Smooth muscle cell (in vitro differentiated cells): ENCODE data around the gene IFT81. TPM values are rescaled to one million over a fixed set of nuclear protein-coding genes. Genes with fewer than 3 reads are reported as not detected.

Experiments used
- DNase-seq: peaks from one replicate; lab custom pipeline; 2025; ENCODE audit not compliant: unreplicated experiment; lab: John Stamatoyannopoulos, UW
- H2AFZ ChIP-seq: fragments of 200-600 bp; sonication (generic); 2 replicates; pipeline ENCODE4 v1.6.0; 2016; ENCODE audit warnings: antibody characterized with exemption, low read depth, mild to moderate bottlenecking
- H3F3A ChIP-seq: fragments of 200-600 bp; sonication (generic); 2 replicates; pipeline ENCODE4 v1.6.0; 2017; ENCODE audit warnings: antibody characterized with exemption, low read depth
- H3K27ac ChIP-seq: fragments of 200-600 bp; sonication (generic); 2 replicates; pipeline ENCODE4 v1.5.1; 2016; ENCODE audit warnings: low read depth, mild to moderate bottlenecking
- H3K27me3 ChIP-seq: fragments of 200-600 bp; sonication (generic); 2 replicates; pipeline ENCODE4 v1.6.1; 2016; ENCODE audit warnings: low read depth, mild to moderate bottlenecking
- H3K36me3 ChIP-seq: fragments of 200-600 bp; sonication (generic); 2 replicates; pipeline ENCODE4 v1.5.1; 2016; ENCODE audit warnings: low read depth
- H3K4me1 ChIP-seq: fragments of 200-600 bp; sonication (generic); 2 replicates; pipeline ENCODE4 v1.5.1; 2016; ENCODE audit warnings: low read depth
- H3K4me2 ChIP-seq: fragments of 200-600 bp; sonication (generic); 2 replicates; pipeline ENCODE4 v1.6.0; 2016; ENCODE audit warnings: mild to moderate bottlenecking
- H3K4me3 ChIP-seq: fragments of 200-600 bp; sonication (generic); 2 replicates; pipeline ENCODE4 v1.5.1; 2016; ENCODE audit warnings: mild to moderate bottlenecking
- H3K79me2 ChIP-seq: fragments of 200-600 bp; sonication (generic); 2 replicates; pipeline ENCODE4 v1.6.0; 2016; ENCODE audit warnings: low read depth, mild to moderate bottlenecking
- H3K9ac ChIP-seq: fragments of 200-600 bp; sonication (generic); 2 replicates; pipeline ENCODE4 v1.6.0; 2016; ENCODE audit warnings: low read depth
- H3K9me3 ChIP-seq: fragments of 200-600 bp; sonication (generic); replicated peaks from 2 replicates; pipeline ENCODE4 v1.5.1; 2016; ENCODE audit warnings: low read depth
- H4K20me1 ChIP-seq: fragments of 200-600 bp; sonication (generic); 2 replicates; pipeline ENCODE4 v1.6.0; 2016; ENCODE audit warnings: low read depth
- CTCF ChIP-seq: fragments of 200-600 bp; sonication (generic); IDR thresholded peaks from 2 replicates; pipeline ENCODE4 v1.5.1; 2017; ENCODE audit warnings: borderline replicate concordance, mild to moderate bottlenecking, antibody characterized with exemption; ENCODE audit not compliant: insufficient read depth, poor library complexity, severe bottlenecking
- WGBS: methylation state at CpG from one replicate; pipeline ENCODE4 v1.1.7; 2016; ENCODE audit warnings: low lambda C conversion rate; 5-methylcytosine and 5-hydroxymethylcytosine counted together
- polyA plus RNA-seq: library from polyadenylated mRNA; unstranded; fragments of >200 nt; fragmentation: Nextera tagmentation; extraction: Ambion mirVana; gene quantifications from 2 replicates; pipeline ENCODE4 v1.2.1, GENCODE V29; 2016
- total RNA-seq: library from RNA; depleted of rRNA; stranded (reverse); fragments of >200 nt; gene quantifications from 2 replicates; pipeline ENCODE4 v1.2.3, GENCODE V29; 2014

Gene IFT81
- total and polyA plus RNA-seq, 2 experiments from 2014 or later: 9.1 to 11.0 TPM

DNA sequence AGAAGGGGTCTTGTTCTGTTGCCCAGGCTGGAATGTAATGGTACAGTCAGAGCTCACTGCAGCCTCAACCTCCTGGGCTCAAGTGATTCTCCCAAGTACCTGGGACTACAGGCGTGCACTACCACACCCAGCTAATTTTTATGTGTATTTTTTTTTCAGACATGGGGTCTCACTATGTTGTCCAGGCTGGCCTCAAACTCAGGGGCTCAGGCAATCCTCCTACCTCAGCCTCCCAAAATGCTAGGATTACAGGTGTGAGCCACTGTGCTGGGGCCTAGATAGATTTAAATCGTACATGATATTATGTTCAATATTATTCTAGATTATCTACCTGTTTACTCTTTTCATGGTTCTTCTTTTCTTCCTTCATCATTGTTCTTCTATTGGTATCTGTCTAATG is 61.5 kb downstream of the IFT81 start:
- Histone ChIP-seq H3K9ac (no peak overlapping the region), H3K4me3 (no peak overlapping the region), H3K9me3 (peaks cover 12% of the 10 kb centered on the region), H3F3A (no peaks in the 10 kb centered on the region), H3K36me3 (peaks cover 7% of the 10 kb centered on the region), H3K27me3 (no peaks in the 10 kb centered on the region), H3K27ac (no peak overlapping the region), H2AFZ (no peak overlapping the region), H4K20me1 (no peaks in the 10 kb centered on the region), H3K4me2 (no peak overlapping the region), H3K79me2 (no peaks in the 10 kb centered on the region), H3K4me1 (no peaks in the 10 kb centered on the region)
- TF ChIP-seq CTCF: no peak
- WGBS: 100% methylated on average over 2 of the region's 2 CpGs
- DNase-seq: no peak

DNA sequence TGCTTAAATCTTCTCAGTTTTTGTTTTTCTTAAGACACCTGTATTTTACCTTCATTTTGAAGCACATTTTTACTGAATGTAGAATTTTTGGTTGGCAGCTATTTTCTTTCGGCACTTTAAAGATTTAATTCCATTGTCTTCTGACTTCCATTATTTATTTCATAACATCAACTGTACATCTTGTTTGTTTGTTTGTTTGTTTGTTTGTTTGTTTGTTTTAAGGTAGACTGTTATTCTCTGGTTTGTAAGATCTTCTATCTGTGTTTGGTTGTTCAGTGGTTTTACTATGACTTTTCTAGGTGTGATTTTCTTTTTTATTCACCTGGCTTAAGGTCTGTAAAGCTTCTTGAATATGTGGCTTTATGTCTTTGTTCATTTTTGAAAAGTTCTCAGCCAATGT is 61.9 kb downstream of the IFT81 start:
- no peaks in the 10 kb centered on the region for H3K79me2 ChIP-seq
- 100% methylated on average over 1 of the region's 1 CpG for WGBS
- no peak overlapping the region for H3K9ac ChIP-seq
- DNase-seq: no peak
- peaks cover 7% of the 10 kb centered on the region for H3K36me3 ChIP-seq
- H3K4me1 ChIP-seq: no peaks in the 10 kb centered on the region
- H3K27me3 ChIP-seq: no peaks in the 10 kb centered on the region
- no peak overlapping the region for H2AFZ ChIP-seq
- H3K27ac ChIP-seq: no peak overlapping the region
- no peak overlapping the region for H3K4me3 ChIP-seq
- H3K9me3 ChIP-seq: peaks cover 12% of the 10 kb centered on the region
- no peaks in the 10 kb centered on the region for H3F3A ChIP-seq
- H4K20me1 ChIP-seq: no peaks in the 10 kb centered on the region
- TF ChIP-seq CTCF: no peak
- H3K4me2 ChIP-seq: no peak overlapping the region

GRCh38 chr12:110193196-110193595 is 69.0 kb downstream of the IFT81 start:
- WGBS: 97% methylated on average over 1 of the region's 1 CpG
- Histone ChIP-seq H3K36me3 (peaks cover 5% of the 10 kb centered on the region), H3K4me1 (no peaks in the 10 kb centered on the region), H3K9ac (no peak overlapping the region), H3F3A (no peaks in the 10 kb centered on the region), H3K27ac (no peak overlapping the region), H3K79me2 (no peaks in the 10 kb centered on the region), H3K27me3 (no peaks in the 10 kb centered on the region), H2AFZ (no peak overlapping the region), H3K4me2 (no peak overlapping the region), H4K20me1 (no peaks in the 10 kb centered on the region), H3K4me3 (no peak overlapping the region), H3K9me3 (no peaks in the 10 kb centered on the region)
- TF ChIP-seq CTCF: no peak
- no peak for DNase-seq

GRCh38 chr12:110197003-110197402 is 72.8 kb downstream of the IFT81 start:
- H3K36me3 ChIP-seq: peaks cover 5% of the 10 kb centered on the region
- TF ChIP-seq CTCF: no peak
- H2AFZ ChIP-seq: no peak overlapping the region
- no peak overlapping the region for H3K9ac ChIP-seq
- no peak for DNase-seq
- H4K20me1 ChIP-seq: no peaks in the 10 kb centered on the region
- no peak overlapping the region for H3K4me2 ChIP-seq
- H3K79me2 ChIP-seq: no peaks in the 10 kb centered on the region
- no peak overlapping the region for H3K27ac ChIP-seq
- no peaks in the 10 kb centered on the region for H3K9me3 ChIP-seq
- no peak overlapping the region for H3K4me3 ChIP-seq
- WGBS: 93% methylated on average over 2 of the region's 2 CpGs
- no peaks in the 10 kb centered on the region for H3F3A ChIP-seq
- peaks cover 6% of the 10 kb centered on the region for H3K4me1 ChIP-seq
- H3K27me3 ChIP-seq: no peaks in the 10 kb centered on the region
